Measurements from ENCODE around the gene ASAP2. TPM values are rescaled to one million over a fixed set of nuclear protein-coding genes. Genes with fewer than 3 reads are reported as not detected.

ASAP2 gene
- polyA plus RNA-seq, 1 donor from 2014 or later, result 41.0 TPM

- TF ChIP-seq MXI1 (conservative IDR thresholded peaks at IDR 0.05; ENCODE audit: poor library complexity, severe bottlenecking) (no peak), SMC3 (conservative IDR thresholded peaks at IDR 0.05; ENCODE audit: poor library complexity) (no peak), RAD21 (conservative IDR thresholded peaks at IDR 0.05) (no peak), TAF1 (IDR thresholded peaks at IDR 0.05; ENCODE audit: low read depth) (no peak), CTCF (IDR thresholded peaks at IDR 0.05; ENCODE audit: poor library complexity, severe bottlenecking) (no peak), REST (IDR thresholded peaks at IDR 0.05; ENCODE audit: borderline replicate concordance) (no peak), EZH2 (IDR thresholded peaks at IDR 0.05; ENCODE audit: borderline replicate concordance, insufficient read depth, low read length, poor library complexity, severe bottlenecking) (no peak), POLR2AphosphoS5 (IDR thresholded peaks at IDR 0.05) (no peak), EP300 (conservative IDR thresholded peaks at IDR 0.05; ENCODE audit: poor library complexity, severe bottlenecking) (no peak)
- Histone ChIP-seq H3K36me3 (ENCODE audit: insufficient read depth, low read length) (no peaks in the 10 kb centered on the region), H3K9ac (ENCODE audit: low read length) (no peak overlapping the region), H3K27ac (ENCODE audit: low read length) (no peak overlapping the region), H3F3A (ENCODE audit: insufficient read depth, low read length, poor library complexity, severe bottlenecking) (no peaks in the 10 kb centered on the region), H3K9me2 (ENCODE audit: insufficient read depth, low read length) (no peaks in the 10 kb centered on the region), H2AFZ (ENCODE audit: low read depth, low read length) (no peak overlapping the region), H3K27me3 (ENCODE audit: insufficient read depth, low read depth, low read length) (no peaks in the 10 kb centered on the region), H3K4me2 (ENCODE audit: low read length) (no peak overlapping the region), H3K4me3 (ENCODE audit: low read length) (no peak overlapping the region), H3K79me2 (replicated peaks; ENCODE audit: insufficient read depth, low read length) (peaks cover 77% of the 10 kb centered on the region), H3K9me3 (ENCODE audit: low read length) (no peaks in the 10 kb centered on the region), H4K20me1 (ENCODE audit: insufficient read depth) (no peaks in the 10 kb centered on the region)
These were observed 13.6 kb downstream of the ASAP2 start for GRCh38 chr2:9220201-9220600.

GRCh38 chr2:9221223-9221622 is 14.6 kb downstream of the ASAP2 start:
- no peaks in the 10 kb centered on the region for H3K9me3 ChIP-seq (ENCODE audit: low read length)
- H4K20me1 ChIP-seq (ENCODE audit: insufficient read depth), result no peaks in the 10 kb centered on the region
- no peak overlapping the region for H3K9ac ChIP-seq (ENCODE audit: low read length)
- no peak overlapping the region for H2AFZ ChIP-seq (ENCODE audit: low read depth, low read length)
- H3K9me2 ChIP-seq (ENCODE audit: insufficient read depth, low read length), result no peaks in the 10 kb centered on the region
- no peak overlapping the region for H3K4me2 ChIP-seq (ENCODE audit: low read length)
- H3F3A ChIP-seq (ENCODE audit: insufficient read depth, low read length, poor library complexity, severe bottlenecking), result no peaks in the 10 kb centered on the region
- no peak overlapping the region for H3K4me3 ChIP-seq (ENCODE audit: low read length)
- TF ChIP-seq EP300 (conservative IDR thresholded peaks at IDR 0.05; ENCODE audit: poor library complexity, severe bottlenecking) (no peak), CTCF (IDR thresholded peaks at IDR 0.05; ENCODE audit: poor library complexity, severe bottlenecking) (no peak), REST (IDR thresholded peaks at IDR 0.05; ENCODE audit: borderline replicate concordance) (no peak), EZH2 (IDR thresholded peaks at IDR 0.05; ENCODE audit: borderline replicate concordance, insufficient read depth, low read length, poor library complexity, severe bottlenecking) (no peak), RAD21 (conservative IDR thresholded peaks at IDR 0.05) (no peak), MXI1 (conservative IDR thresholded peaks at IDR 0.05; ENCODE audit: poor library complexity, severe bottlenecking) (no peak), POLR2AphosphoS5 (IDR thresholded peaks at IDR 0.05) (no peak), SMC3 (conservative IDR thresholded peaks at IDR 0.05; ENCODE audit: poor library complexity) (no peak), TAF1 (IDR thresholded peaks at IDR 0.05; ENCODE audit: low read depth) (no peak)
- no peaks in the 10 kb centered on the region for H3K27me3 ChIP-seq (ENCODE audit: insufficient read depth, low read depth, low read length)
- H3K79me2 ChIP-seq (replicated peaks; ENCODE audit: insufficient read depth, low read length), result peaks cover 73% of the 10 kb centered on the region
- H3K27ac ChIP-seq (ENCODE audit: low read length), result no peak overlapping the region
- H3K36me3 ChIP-seq (ENCODE audit: insufficient read depth, low read length), result no peaks in the 10 kb centered on the region
